GM18909 (cell line): ENCODE results near the gene C9orf50.
A peak's percentile ranks its signal among the peaks of the same experiment; 100 is the strongest.

ENCODE experiments used
- ATAC-seq: cut with Tn5 transposase; IDR thresholded peaks from one replicate; pipeline ENCODE4 v1.9.1; 2021; ENCODE audit warnings: mild to moderate bottlenecking; ENCODE audit not compliant: unreplicated experiment, poor library complexity

The C9orf50 gene

GRCh38 chr9:129633207-129633606, 12.3 kb upstream of the C9orf50 start:
- ATAC-seq: no peak

DNA sequence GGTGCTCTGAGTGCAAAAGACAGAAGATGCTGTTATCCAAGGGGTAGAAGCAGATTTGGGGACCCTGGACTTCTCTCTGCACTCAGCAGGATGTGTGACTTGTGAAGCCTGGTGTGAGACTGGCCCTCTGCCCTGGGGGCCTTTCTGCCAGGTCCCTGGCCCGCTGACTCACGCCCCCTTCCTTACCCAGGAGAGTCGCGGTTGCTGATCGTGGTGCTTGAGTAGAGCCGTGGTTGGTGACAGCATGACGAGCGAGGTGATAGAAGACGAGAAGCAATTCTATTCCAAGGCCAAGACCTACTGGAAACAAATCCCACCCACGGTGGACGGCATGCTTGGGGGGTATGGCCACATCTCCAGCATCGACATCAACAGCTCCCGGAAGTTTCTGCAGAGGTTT, 11.6 kb upstream of the C9orf50 start:
- no peak for ATAC-seq

DNA sequence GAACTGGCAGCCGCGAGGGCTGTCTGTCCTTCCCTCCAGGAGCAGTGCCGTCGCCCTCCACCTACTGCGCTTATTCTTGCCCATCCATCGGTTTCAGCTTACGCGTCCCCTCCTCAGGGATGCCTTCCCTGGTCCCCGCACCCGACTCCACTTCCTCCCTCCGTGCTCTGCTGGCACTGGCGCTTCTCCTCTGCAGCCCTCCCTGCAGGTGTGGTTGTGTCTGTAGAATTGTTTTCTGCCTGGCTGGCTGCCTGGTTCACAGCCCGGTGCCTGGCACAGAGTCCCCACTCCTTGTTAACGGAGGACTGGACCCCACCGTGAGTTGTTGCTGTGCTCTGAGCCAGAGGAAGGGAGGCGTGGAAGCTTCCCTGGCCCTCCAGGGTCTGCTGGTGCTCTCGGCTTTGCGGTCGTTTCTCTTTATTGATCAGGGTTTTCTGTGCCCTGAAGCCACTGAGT, 10.8 kb upstream of the C9orf50 start:
- ATAC-seq: no peak

DNA sequence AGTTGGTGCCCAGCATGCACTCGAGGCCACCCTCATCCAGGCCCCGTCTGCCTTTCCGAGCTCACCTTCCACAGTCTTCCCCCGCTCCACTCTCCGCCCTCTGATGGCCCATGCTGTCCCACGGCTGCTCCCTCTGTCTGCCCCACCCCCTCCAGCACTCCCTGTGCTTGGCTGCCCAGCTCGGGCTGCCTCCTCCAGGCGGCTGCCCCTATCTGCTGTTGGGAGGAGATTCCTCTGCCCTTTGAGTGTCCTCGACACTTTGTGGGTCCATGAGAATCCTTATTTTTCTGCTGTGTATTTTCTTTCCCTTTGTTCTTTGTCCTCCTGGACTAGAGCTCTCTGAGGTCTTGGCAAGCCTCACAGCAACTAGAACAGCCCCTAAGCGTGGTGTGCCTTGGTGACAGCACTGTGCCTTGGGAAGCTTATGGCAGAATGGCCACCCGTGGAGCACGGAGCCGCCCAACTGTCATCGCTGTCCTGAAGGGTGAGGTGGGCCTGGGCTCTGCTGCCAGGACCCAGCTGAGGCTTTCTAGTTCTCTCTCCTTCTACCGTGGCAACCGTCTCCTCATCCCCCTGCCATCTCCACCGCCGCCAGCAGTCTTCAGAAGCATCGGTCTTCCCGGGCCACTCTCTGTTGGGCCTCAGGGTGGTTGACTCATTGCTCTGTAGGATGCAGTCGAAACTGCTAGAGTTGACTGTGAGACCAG, 10.2 kb upstream of the C9orf50 start:
- no peak for ATAC-seq

DNA sequence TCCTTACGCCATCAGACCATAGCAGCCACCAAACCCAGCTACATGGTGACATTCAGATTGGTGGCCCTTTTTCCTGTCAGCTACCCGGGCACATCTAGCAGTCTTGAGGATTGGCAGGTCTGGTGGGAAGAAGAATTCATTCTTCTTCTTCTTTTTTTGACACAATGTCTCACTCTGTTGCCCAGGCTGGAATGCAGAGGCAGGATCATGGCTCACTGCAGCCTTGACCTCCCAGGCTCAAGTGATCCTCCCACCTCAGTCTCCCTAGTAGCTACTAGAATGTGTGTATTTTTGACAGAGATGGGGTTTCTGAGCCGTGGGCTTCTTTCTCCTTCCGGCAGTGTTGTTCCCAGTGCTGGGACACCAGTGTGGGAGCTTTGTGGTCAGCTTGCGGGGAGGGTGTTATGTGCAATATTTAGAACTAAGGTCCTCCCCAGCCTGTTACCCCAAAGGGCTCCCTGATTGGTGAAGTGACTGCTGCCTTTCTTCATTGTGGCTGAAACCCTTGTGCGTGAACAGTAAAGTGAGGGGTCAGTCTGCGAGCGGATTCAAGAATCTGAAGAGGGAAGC, 8.4 kb upstream of the C9orf50 start:
- no peak for ATAC-seq

DNA sequence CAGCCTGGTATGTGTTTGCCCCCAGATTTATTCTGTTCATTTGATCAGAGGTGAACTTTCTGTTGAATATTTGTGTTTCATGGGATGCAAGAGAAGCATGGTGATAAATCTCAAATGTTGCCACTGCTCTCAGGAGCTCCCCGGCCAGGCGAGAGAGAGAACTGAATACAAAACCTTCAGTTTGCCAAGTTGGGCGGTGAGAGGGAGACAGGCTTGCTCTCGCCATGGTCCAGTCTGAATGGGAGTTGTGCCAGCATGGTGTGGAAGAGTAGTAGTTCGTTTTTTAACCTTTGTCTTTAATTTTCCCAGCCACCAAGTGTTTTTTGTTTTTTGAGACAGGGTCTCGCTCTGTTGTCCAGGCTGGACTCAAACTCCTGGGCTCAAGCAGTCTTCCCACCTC, 7.8 kb upstream of the C9orf50 start:
- ATAC-seq: no peak

- no peak for ATAC-seq
These were observed 6.9 kb upstream of the C9orf50 start for GRCh38 chr9:129627556-129628440.

GRCh38 chr9:129626625-129627284, 5.9 kb upstream of the C9orf50 start:
- ATAC-seq: peak; percentile 26

DNA sequence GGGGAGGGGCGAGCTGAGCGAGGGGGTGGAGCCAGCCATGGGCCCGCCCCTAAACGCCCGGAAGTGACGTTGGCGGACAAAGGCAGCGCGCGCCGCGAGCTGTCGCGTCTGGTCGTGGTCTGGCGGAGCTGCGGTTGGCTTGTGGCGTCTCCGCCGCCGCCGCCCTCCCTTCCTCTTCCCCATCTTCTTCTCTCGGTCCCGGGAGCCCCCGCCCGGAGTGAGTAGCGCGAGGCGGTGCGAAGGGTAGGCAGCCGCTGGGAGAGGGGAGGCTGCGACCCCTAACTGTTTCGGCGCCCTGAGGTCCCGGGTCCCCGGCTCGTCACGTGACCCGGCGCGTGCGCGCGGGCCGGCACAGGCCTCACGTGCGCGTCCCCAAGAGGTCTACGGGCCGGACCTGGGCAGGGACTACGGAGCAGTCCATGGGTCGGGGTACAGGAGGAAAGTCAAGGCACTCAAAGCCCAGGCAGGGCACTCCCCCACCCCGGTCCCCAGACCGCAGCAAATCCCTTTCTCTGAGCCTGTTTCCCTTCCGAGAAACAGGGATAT, 5.3 kb upstream of the C9orf50 start, which contains the start of gene NTMT1:
NTMT1 (plus strand) TSS at position 85 of the 546 bp plus-strand sequence. CDS start 6,541 bp downstream, outside the sequence.
- ATAC-seq: peak; percentile 82

DNA sequence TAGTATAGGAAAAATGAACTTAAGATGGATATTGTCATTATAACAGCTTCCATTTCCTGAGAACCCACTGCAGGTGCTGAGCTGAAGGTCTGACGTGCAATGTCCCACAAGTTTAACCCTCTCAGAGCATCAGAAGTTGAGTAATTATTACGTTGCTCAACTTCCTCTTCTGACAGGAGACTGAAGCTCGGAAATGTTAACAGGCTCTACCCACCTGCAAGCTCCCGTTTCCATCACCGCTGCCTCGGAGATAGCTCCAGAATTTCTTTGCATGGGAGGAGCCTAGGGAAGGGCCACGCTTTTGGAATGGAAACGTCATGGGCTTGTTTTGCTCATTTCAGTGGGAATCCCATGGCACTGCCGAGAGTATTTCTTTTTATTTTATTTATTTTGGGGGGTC, 4.0 kb upstream of the C9orf50 start:
- ATAC-seq: no peak

DNA sequence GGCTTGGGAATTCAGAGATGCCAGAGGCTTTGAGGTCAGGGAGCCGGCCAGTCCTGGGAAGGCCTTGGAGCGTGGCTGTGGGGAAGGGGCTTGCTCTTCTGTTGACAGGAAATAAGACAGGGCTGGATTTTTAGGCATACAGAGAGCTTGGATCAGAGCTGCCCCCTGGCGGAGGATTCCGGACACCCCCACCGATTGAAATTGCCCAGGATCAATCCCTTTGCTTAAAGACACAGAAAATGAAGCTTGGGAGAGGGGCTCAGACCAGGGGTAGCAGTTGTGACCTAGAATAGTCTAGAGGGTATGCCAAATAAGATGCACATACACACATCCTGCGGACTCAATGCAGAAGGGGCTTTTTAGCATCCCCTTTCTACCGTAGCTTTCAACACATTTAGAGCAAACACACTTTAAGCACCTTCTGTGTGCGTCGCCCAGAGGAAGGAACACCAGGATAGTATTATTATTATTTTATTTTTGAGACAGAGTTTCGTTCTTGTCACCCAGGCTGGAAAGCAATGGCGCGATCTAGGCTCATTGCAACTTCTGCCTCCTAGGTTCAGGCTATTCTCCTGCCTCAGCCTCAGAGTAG, 3.4 kb upstream of the C9orf50 start:
- ATAC-seq: no peak

DNA sequence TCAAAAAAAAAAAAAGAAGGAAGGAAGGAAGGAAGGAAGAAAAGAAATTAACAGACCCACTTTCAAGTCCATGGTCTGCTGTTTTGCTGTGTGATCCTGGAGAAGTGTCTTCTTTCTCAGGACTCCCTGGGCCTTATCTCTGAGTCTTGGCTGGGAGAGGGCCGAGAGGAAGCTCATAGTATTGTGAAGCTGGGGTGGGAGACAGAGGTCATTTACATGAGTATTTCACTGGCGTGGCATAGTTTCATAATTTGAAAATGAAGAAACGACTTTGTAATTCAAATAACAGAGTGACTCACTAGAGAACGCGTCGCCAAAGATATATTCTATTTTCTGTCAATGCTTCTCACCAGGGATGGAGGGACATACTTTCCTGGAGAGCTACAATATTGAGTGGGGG, 2.4 kb upstream of the C9orf50 start:
- ATAC-seq: no peak

GRCh38 chr9:129619787-129620668, 873 bp downstream of the C9orf50 start:
- ATAC-seq: no peak

DNA sequence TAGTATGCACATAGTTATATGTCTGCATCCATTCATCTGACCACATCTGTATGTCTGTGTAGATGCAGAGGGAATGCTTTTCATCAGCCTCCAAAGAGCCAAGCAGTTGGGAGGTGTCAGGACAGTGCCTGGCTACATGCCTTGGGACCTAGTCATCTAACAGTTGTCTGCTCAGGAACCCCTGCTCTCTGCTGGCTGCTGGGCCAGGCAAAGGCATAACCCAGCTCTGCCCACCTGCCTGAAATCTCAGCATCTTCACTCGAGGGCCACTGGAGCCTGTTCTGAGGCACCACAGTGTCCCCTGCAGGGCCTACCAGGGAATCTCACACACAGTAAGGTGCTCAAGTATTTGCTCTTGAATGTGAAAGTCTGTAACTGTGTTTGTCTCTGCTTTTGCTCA, 3.7 kb downstream of the C9orf50 start:
- no peak for ATAC-seq

GRCh38 chr9:129615407-129616285, 5.3 kb downstream of the C9orf50 start:
- ATAC-seq: no peak

- ATAC-seq: no peak
These were observed 6.0 kb downstream of the C9orf50 start for GRCh38 chr9:129614932-129615331.

DNA sequence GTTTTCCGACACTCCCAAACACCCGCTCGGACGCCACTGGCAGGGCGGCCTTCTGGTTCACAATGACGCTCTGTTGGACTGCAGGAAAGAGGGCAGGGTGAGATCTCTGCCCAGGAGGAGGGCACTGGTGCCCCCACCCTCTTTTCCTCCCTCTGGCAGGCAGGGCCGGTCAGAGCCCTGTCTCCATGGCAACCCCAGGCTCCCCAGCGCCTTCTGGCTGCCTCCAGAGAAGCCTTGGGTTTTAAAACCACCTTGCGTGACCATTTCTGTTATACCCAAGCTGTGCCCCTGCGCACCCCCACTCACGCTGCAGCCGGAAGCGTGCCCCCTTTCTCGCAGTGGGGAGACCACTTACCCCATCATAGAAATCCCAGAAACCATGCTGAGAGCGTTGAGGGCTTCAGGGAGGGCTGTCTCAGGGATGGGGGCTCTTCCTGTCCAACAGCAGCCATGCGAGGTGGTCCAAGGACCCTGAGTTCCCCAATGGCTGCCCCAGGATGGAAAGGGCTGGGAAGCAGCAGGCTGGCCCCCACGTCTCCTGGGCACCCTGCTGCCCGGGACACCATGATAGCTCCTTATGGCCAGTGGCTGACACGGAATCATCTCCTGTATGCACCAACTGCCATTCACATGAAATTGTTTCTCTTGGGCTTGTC, 7.3 kb downstream of the C9orf50 start:
- no peak for ATAC-seq
